ENCODE measurements around the gene GRHL3. TPM values are rescaled to one million over a fixed set of nuclear protein-coding genes. Genes with fewer than 3 reads are reported as not detected.

Gene GRHL3
- total and polyA plus RNA-seq, 4 donors: 0.07 to 0.09 (median 0.09) TPM

- no peak for TF ChIP-seq FOXA1 (IDR thresholded peaks at IDR 0.05)
- peak; percentile 3 for TF ChIP-seq NR2F2 (IDR thresholded peaks at IDR 0.05)
- no peak for TF ChIP-seq MAX (IDR thresholded peaks at IDR 0.05)
- TF ChIP-seq TAF1 (conservative IDR thresholded peaks at IDR 0.05): no peak
- TF ChIP-seq EGR1 (IDR thresholded peaks at IDR 0.05; ENCODE audit: low read depth in 2 of 2): no peak
- no peak for TF ChIP-seq YY1 (IDR thresholded peaks at IDR 0.05)
These were observed 72.0 kb downstream of the GRHL3 start (continued) for GRCh38 chr1:24390924-24391782.

GRCh38 chr1:24391882-24392603, 72.9 kb downstream of the GRHL3 start:
- no peaks in the 10 kb centered on the region for H3K9me3 ChIP-seq (ENCODE audit: control insufficient read depth in 4 of 4, low read length in 3 of 4)
- H3K27me3 ChIP-seq (ENCODE audit: control insufficient read depth in 4 of 4, insufficient read depth in 4 of 4, low read length in 3 of 4): no peaks in the 10 kb centered on the region
- DNase-seq (ENCODE audit: low spot score): peak; percentile 62
- WGBS: 25% methylated on average over 11 of the region's 11 CpGs
- H3K36me3 ChIP-seq (ENCODE audit: control insufficient read depth in 4 of 4, insufficient read depth in 3 of 4, low read depth in 1 of 4, low read length in 3 of 4): no peaks in the 10 kb centered on the region
- TF ChIP-seq HNF4G (IDR thresholded peaks at IDR 0.05) (peak; percentile 19), RXRA (IDR thresholded peaks at IDR 0.05) (peak; percentile 9 to 37), TAF1 (conservative IDR thresholded peaks at IDR 0.05) (no peak), RAD21 (IDR thresholded peaks at IDR 0.05) (peak; percentile 92 to 93), JUND (IDR thresholded peaks at IDR 0.05) (no peak), YY1 (IDR thresholded peaks at IDR 0.05) (peak; percentile 69), HNF4A (conservative IDR thresholded peaks at IDR 0.05) (peak; percentile 78 to 80), FOXA2 (IDR thresholded peaks at IDR 0.05) (no peak), SP1 (IDR thresholded peaks at IDR 0.05) (peak; percentile 45), NR2F2 (IDR thresholded peaks at IDR 0.05) (no peak), FOXA1 (IDR thresholded peaks at IDR 0.05) (no peak)
- TF ChIP-seq, protein P1, sequence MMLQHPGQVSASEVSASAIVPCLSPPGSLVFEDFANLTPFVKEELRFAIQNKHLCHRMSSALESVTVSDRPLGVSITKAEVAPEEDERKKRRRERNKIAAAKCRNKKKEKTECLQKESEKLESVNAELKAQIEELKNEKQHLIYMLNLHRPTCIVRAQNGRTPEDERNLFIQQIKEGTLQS (IDR thresholded peaks at IDR 0.05): no peak
- TF ChIP-seq, protein P2, sequence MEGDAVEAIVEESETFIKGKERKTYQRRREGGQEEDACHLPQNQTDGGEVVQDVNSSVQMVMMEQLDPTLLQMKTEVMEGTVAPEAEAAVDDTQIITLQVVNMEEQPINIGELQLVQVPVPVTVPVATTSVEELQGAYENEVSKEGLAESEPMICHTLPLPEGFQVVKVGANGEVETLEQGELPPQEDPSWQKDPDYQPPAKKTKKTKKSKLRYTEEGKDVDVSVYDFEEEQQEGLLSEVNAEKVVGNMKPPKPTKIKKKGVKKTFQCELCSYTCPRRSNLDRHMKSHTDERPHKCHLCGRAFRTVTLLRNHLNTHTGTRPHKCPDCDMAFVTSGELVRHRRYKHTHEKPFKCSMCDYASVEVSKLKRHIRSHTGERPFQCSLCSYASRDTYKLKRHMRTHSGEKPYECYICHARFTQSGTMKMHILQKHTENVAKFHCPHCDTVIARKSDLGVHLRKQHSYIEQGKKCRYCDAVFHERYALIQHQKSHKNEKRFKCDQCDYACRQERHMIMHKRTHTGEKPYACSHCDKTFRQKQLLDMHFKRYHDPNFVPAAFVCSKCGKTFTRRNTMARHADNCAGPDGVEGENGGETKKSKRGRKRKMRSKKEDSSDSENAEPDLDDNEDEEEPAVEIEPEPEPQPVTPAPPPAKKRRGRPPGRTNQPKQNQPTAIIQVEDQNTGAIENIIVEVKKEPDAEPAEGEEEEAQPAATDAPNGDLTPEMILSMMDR (IDR thresholded peaks at IDR 0.05; ENCODE audit: low read depth, low read length, missing input control): peak; percentile 80
- no peak overlapping the region for H3K4me3 ChIP-seq (ENCODE audit: low read depth in 1 of 3, low read length in 3 of 3)
- H3K4me1 ChIP-seq (ENCODE audit: control insufficient read depth in 4 of 4, insufficient read depth in 4 of 4, low read length in 3 of 4): peaks cover 2 to 40% (median 38%) of the 10 kb centered on the region in 4 donors
- peak overlapping the region in 1 of 2 donors; percentile 68 for H3K9ac ChIP-seq (ENCODE audit: low read depth in 1 of 2, low read length in 2 of 2)
- peak overlapping the region; percentile 43 to 63 for H3K27ac ChIP-seq (ENCODE audit: low read depth in 1 of 2, low read length in 2 of 2)

GRCh38 chr1:24392604-24392946, 73.4 kb downstream of the GRHL3 start:
- Histone ChIP-seq H3K9ac (ENCODE audit: low read depth in 1 of 2, low read length in 2 of 2) (no peak overlapping the region), H3K9me3 (ENCODE audit: control insufficient read depth in 4 of 4, low read length in 3 of 4) (no peaks in the 10 kb centered on the region), H3K4me3 (ENCODE audit: low read depth in 1 of 3, low read length in 3 of 3) (no peak overlapping the region), H3K36me3 (ENCODE audit: control insufficient read depth in 4 of 4, insufficient read depth in 3 of 4, low read depth in 1 of 4, low read length in 3 of 4) (no peaks in the 10 kb centered on the region), H3K27me3 (ENCODE audit: control insufficient read depth in 4 of 4, insufficient read depth in 4 of 4, low read length in 3 of 4) (no peaks in the 10 kb centered on the region), H3K27ac (ENCODE audit: low read depth in 1 of 2, low read length in 2 of 2) (no peak overlapping the region), H3K4me1 (ENCODE audit: control insufficient read depth in 4 of 4, insufficient read depth in 4 of 4, low read length in 3 of 4) (peaks cover 2 to 34% (median 32%) of the 10 kb centered on the region in 4 donors)
- TF ChIP-seq RXRA (IDR thresholded peaks at IDR 0.05) (no peak), JUND (IDR thresholded peaks at IDR 0.05) (no peak)
- WGBS: 87% methylated on average over 4 of the region's 4 CpGs
- no peak for DNase-seq (ENCODE audit: low spot score)
